ENCODE measurements around the gene TXNL4A.
"Not testable (repeated sequence)": the region's sequence is repeated elsewhere in the genome, so short reads cannot be mapped to it uniquely, and the experiment has no call there.

The TXNL4A gene

GRCh38 chr18:79961527-79962291 is 26.7 kb downstream of the TXNL4A start:
- no peak overlapping the region for H3K27ac ChIP-seq (replicated peaks)
- DNase-seq (ENCODE audit: low read depth in 1 of 2, low spot score in 1 of 2), result peak in 1 of 2 experiments; percentile 59
- no peak overlapping the region for H3K4me3 ChIP-seq (replicated peaks; ENCODE audit: insufficient read depth, low read length)
- no peaks in the 10 kb centered on the region for H3K27me3 ChIP-seq (ENCODE audit: insufficient read depth, poor library complexity, severe bottlenecking)
- TF ChIP-seq REST (IDR thresholded peaks at IDR 0.05; ENCODE audit: insufficient replicate concordance, low read depth), result no peak

GRCh38 chr18:79960921-79961526 is 27.3 kb downstream of the TXNL4A start:
- DNase-seq (ENCODE audit: low read depth in 1 of 2, low spot score in 1 of 2), result no peak
- TF ChIP-seq REST (IDR thresholded peaks at IDR 0.05; ENCODE audit: insufficient replicate concordance, low read depth) (no peak), GABPA (IDR thresholded peaks at IDR 0.05; ENCODE audit: low read depth) (no peak), SPI1 (IDR thresholded peaks at IDR 0.05; ENCODE audit: borderline replicate concordance, low read depth) (no peak), POLR2AphosphoS5 (IDR thresholded peaks at IDR 0.05; ENCODE audit: low read depth) (no peak), CTCF (IDR thresholded peaks at IDR 0.05; ENCODE audit: insufficient read depth, low read length) (no peak)
- no peaks in the 10 kb centered on the region for H3K27me3 ChIP-seq (ENCODE audit: insufficient read depth, poor library complexity, severe bottlenecking)
- H3K4me3 ChIP-seq (replicated peaks; ENCODE audit: insufficient read depth, low read length), result no peak overlapping the region
- H3K27ac ChIP-seq (replicated peaks), result no peak overlapping the region

GRCh38 chr18:79960161-79960801 is 28.1 kb downstream of the TXNL4A start:
- not testable (repeated sequence) for H3K4me3 ChIP-seq (replicated peaks; ENCODE audit: insufficient read depth, low read length); H3K27ac ChIP-seq (replicated peaks); H3K27me3 ChIP-seq (ENCODE audit: insufficient read depth, poor library complexity, severe bottlenecking)
- DNase-seq (ENCODE audit: low read depth in 1 of 2, low spot score in 1 of 2), result peak in 1 of 2 experiments; percentile 55
- peak; percentile 52; the same call in 1 of the 2 replicates for TF ChIP-seq SPI1 (IDR thresholded peaks at IDR 0.05; ENCODE audit: borderline replicate concordance, low read depth)

GRCh38 chr18:79958981-79959380 is 29.4 kb downstream of the TXNL4A start:
- Histone ChIP-seq H3K27me3 (ENCODE audit: insufficient read depth, poor library complexity, severe bottlenecking) (no peaks in the 10 kb centered on the region), H3K27ac (replicated peaks) (no peak overlapping the region), H3K4me3 (replicated peaks; ENCODE audit: insufficient read depth, low read length) (no peak overlapping the region)
- no peak for TF ChIP-seq GABPA (IDR thresholded peaks at IDR 0.05; ENCODE audit: low read depth)
- TF ChIP-seq REST (IDR thresholded peaks at IDR 0.05; ENCODE audit: insufficient replicate concordance, low read depth), result no peak
- TF ChIP-seq POLR2AphosphoS5 (IDR thresholded peaks at IDR 0.05; ENCODE audit: low read depth), result no peak
- no peak for TF ChIP-seq SPI1 (IDR thresholded peaks at IDR 0.05; ENCODE audit: borderline replicate concordance, low read depth)
- no peak for TF ChIP-seq CTCF (IDR thresholded peaks at IDR 0.05; ENCODE audit: insufficient read depth, low read length)
- DNase-seq (ENCODE audit: low read depth in 1 of 2, low spot score in 1 of 2), result no peak

Data from HL-60 (cell line).